Astrocyte of the cerebellum (primary cell): ENCODE data around the gene SULT1C3.

Experiments
- DNase-seq: peaks from one replicate; pipeline ENCODE4 v3.0.0-alpha.2; 2011; ENCODE audit warnings: low read depth
- H3K4me3 ChIP-seq: 2 replicates; pipeline ENCODE4 v1.5.1; 2011; ENCODE audit warnings: mild to moderate bottlenecking, low read depth, low read length, moderate library complexity
- in situ Hi-C: cut with HindIII; loops from 2 replicates; pipeline ENCODE4 v1.10.0; 2017; ENCODE audit warnings: low sequenced_read_pairs
- TF ChIP-seq, protein P1 (sequence below): IDR thresholded peaks from 2 replicates; pipeline ENCODE4 v1.5.1; 2012; ENCODE audit warnings: low read length, low read depth, moderate library complexity, mild to moderate bottlenecking; ENCODE audit errors: missing control alignments

Gene SULT1C3

DNA sequence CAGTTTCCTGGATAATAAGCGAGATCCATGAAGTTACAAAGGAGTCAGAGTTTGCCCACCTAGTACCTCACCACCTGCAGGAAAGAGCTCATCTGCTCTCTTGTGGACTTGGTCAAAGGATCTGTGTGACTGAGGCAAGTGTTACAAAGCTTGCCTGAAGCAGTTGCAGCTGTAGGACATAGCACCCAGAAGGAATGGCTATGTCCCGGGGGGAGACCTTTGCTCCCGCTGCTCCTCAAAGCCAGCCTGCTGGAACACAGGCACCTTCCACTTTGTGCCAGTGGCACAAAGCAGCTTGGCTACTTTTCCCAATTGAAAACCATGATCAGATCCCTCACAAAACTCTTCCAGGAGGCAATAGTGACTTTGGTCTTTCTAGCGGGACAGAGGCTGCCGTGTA lies 45.8 kb downstream of the SULT1C3 start:
- no peak for DNase-seq
- no peak overlapping the region for H3K4me3 ChIP-seq
- TF ChIP-seq, protein P1, sequence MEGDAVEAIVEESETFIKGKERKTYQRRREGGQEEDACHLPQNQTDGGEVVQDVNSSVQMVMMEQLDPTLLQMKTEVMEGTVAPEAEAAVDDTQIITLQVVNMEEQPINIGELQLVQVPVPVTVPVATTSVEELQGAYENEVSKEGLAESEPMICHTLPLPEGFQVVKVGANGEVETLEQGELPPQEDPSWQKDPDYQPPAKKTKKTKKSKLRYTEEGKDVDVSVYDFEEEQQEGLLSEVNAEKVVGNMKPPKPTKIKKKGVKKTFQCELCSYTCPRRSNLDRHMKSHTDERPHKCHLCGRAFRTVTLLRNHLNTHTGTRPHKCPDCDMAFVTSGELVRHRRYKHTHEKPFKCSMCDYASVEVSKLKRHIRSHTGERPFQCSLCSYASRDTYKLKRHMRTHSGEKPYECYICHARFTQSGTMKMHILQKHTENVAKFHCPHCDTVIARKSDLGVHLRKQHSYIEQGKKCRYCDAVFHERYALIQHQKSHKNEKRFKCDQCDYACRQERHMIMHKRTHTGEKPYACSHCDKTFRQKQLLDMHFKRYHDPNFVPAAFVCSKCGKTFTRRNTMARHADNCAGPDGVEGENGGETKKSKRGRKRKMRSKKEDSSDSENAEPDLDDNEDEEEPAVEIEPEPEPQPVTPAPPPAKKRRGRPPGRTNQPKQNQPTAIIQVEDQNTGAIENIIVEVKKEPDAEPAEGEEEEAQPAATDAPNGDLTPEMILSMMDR = no peak
- in situ Hi-C loops = no loop called here

GRCh38 chr2:108287169-108287568 lies 47.4 kb downstream of the SULT1C3 start:
- no peak overlapping the region for H3K4me3 ChIP-seq
- no peak for DNase-seq
- in situ Hi-C loops = no loop called here
- TF ChIP-seq, protein P1 = no peak

GRCh38 chr2:108288534-108289106 lies 48.9 kb downstream of the SULT1C3 start, which contains the start of gene SULT1C2:
Gene SULT1C2 (plus strand): TSS chr2:108288895. CDS start chr2:108293668, 4,773 bp downstream.
- TF ChIP-seq, protein P1 = no peak
- in situ Hi-C loops = no loop called here
- H3K4me3 ChIP-seq = no peak within 1 kb of the TSS
- peak; percentile 78 for DNase-seq

GRCh38 chr2:108293850-108294249 lies 54.1 kb downstream of the SULT1C3 start:
- in situ Hi-C loops = no loop called here

DNA sequence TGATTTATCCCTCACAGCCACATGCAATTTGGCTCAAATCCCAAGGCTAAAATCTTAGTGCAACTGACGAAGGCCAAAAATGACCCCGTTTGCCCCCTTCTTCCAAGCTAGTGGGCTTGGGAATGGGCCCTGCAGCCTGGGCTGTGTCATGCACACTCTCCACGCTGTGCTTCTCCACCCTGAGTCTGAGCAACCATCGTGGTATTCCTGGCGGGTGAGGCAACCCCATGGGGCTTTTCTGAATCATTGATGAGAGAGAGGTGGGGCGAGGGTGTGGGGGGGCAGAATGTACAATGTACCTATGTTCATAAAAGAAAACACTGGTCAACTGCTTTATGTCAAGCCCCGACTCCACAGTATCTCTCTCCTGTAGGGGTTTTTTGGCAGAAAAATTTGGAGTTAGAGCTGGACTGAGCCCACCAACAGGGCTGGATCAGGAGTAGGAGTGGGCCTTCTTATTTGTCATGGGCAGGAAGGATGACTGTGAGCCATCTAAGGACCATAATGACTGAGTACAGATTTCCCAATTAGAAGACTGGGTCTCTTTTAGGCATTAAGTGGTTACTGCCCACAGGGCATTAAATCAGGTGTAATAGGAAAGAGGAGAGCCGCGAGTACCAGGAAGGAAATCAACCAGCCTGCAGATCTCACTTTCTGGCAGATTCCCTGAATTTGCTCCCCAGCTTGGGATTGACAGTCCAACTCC lies 57.8 kb downstream of the SULT1C3 start:
- in situ Hi-C loops = no loop called here
- DNase-seq = peak; percentile 59

More at GRCh38 chr2:108293850-108294249, 54.1 kb downstream of the SULT1C3 start:
- TF ChIP-seq, protein P1 = no peak
- H3K4me3 ChIP-seq = no peak overlapping the region
- DNase-seq = no peak

DNA sequence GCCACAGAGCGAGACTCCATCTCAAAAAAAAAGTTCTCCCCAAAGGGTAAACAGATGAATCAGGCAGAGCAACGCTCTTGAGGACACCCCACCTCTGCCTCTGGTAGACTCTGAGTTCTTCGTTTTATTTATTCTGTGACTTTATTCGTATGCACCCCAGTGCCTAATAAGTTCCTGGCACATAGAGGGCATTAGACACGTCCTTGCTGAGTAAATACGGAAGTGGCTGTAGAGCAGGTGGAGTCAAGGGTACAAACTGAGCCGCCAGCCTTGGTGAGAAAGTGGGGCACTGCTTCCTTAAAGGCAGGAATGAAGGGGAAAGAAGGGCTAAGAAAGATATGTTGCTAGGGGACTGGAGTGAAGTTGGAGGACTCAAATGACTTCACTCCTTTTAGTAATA lies 61.8 kb downstream of the SULT1C3 start:
- no peak for DNase-seq
- TF ChIP-seq, protein P1 = no peak
- no peak overlapping the region for H3K4me3 ChIP-seq
- in situ Hi-C loops = no loop called here

More for the DNA sequence above, 57.8 kb downstream of the SULT1C3 start:
- TF ChIP-seq, protein P1 = no peak
- no peak overlapping the region for H3K4me3 ChIP-seq
